Common myeloid progenitor, CD34-positive (primary cell): Measurements from ENCODE around the gene INS.

ENCODE experiments used
- CTCF ChIA-PET: fragments of 350-600 bp; sonication (Branson Sonifier 250); formaldehyde crosslinking; loops from one replicate; lab custom pipeline; 2021; ENCODE audit warnings: antibody characterized with exemption; lab: Charles Lee
- POLR2A ChIA-PET: fragments of 350-600 bp; sonication (Branson Sonifier 250); formaldehyde crosslinking; loops from one replicate; lab custom pipeline; 2021; ENCODE audit warnings: antibody characterized with exemption; lab: Charles Lee
- DNase-seq, 3 donors: peaks; one replicate each; pipeline versions ENCODE4 v3.0.0 to v3.0.0-alpha.2; 2013
- H3K27ac ChIP-seq, 2 experiments: 1 replicate in 1 of 2; 2 replicates in 1 of 2; pipeline ENCODE4 v1.7.0; 2013; ENCODE audit warnings: inconsistent platforms in 2 of 2, low read length in 2 of 2, mild to moderate bottlenecking in 2 of 2, low read depth in 1 of 2, moderate library complexity in 1 of 2; ENCODE audit not compliant: severe bottlenecking in 2 of 2, insufficient read depth in 1 of 2, poor library complexity in 1 of 2
- H3K27me3 ChIP-seq, 5 experiments: replicated peaks in 2 of 5; 1 replicate in 3 of 5; 2 replicates in 2 of 5; pipeline versions ENCODE4 v1.6.1 to v1.7.0; 2013; ENCODE audit warnings: low read length in 4 of 5, mild to moderate bottlenecking in 2 of 5, moderate library complexity in 2 of 5, inconsistent platforms in 1 of 5; ENCODE audit not compliant: insufficient read depth in 5 of 5, control insufficient read depth in 4 of 5
- H3K36me3 ChIP-seq, 4 experiments: 1 replicate in 2 of 4; 2 replicates in 2 of 4; pipeline versions ENCODE4 v1.6.1 to v1.7.0; 2013; ENCODE audit warnings: low read length in 3 of 4, control low read depth in 1 of 4, mild to moderate bottlenecking in 1 of 4; ENCODE audit not compliant: control insufficient read depth in 4 of 4, insufficient read depth in 4 of 4
- H3K4me1 ChIP-seq, 4 experiments: 1 replicate in 3 of 4; 2 replicates in 1 of 4; pipeline versions ENCODE4 v1.6.1 to v1.7.1; 2013; ENCODE audit warnings: low read length in 3 of 4, mild to moderate bottlenecking in 3 of 4, control low read depth in 1 of 4, inconsistent platforms in 1 of 4, moderate library complexity in 1 of 4; ENCODE audit not compliant: control insufficient read depth in 4 of 4, insufficient read depth in 4 of 4; ENCODE audit errors: control extremely low read depth in 1 of 4
- H3K4me3 ChIP-seq, 7 experiments: 1 replicate in 4 of 7; 2 replicates in 3 of 7; pipeline versions ENCODE4 v1.5.1 to v1.7.0; 2013; ENCODE audit warnings: mild to moderate bottlenecking in 7 of 7, low read length in 6 of 7, moderate library complexity in 6 of 7, inconsistent platforms in 2 of 7, low read depth in 2 of 7, control low read depth in 1 of 7; ENCODE audit not compliant: insufficient read depth in 4 of 7, control insufficient read depth in 1 of 7; ENCODE audit errors: extremely low read depth in 1 of 7
- H3K9me3 ChIP-seq, 5 experiments: 1 replicate in 4 of 5; 2 replicates in 1 of 5; pipeline versions ENCODE4 v1.6.1 to v1.7.1; 2013; ENCODE audit warnings: low read length in 4 of 5, mild to moderate bottlenecking in 2 of 5, inconsistent platforms in 1 of 5, low read depth in 1 of 5, moderate library complexity in 1 of 5; ENCODE audit not compliant: control insufficient read depth in 4 of 5, insufficient read depth in 2 of 5; ENCODE audit errors: control extremely low read depth in 1 of 5
- WGBS: methylation state at CpG from one replicate; pipeline ENCODE4 v1.1.5; 2013; ENCODE audit not compliant: insufficient coverage; 5-methylcytosine and 5-hydroxymethylcytosine counted together

INS gene

DNA sequence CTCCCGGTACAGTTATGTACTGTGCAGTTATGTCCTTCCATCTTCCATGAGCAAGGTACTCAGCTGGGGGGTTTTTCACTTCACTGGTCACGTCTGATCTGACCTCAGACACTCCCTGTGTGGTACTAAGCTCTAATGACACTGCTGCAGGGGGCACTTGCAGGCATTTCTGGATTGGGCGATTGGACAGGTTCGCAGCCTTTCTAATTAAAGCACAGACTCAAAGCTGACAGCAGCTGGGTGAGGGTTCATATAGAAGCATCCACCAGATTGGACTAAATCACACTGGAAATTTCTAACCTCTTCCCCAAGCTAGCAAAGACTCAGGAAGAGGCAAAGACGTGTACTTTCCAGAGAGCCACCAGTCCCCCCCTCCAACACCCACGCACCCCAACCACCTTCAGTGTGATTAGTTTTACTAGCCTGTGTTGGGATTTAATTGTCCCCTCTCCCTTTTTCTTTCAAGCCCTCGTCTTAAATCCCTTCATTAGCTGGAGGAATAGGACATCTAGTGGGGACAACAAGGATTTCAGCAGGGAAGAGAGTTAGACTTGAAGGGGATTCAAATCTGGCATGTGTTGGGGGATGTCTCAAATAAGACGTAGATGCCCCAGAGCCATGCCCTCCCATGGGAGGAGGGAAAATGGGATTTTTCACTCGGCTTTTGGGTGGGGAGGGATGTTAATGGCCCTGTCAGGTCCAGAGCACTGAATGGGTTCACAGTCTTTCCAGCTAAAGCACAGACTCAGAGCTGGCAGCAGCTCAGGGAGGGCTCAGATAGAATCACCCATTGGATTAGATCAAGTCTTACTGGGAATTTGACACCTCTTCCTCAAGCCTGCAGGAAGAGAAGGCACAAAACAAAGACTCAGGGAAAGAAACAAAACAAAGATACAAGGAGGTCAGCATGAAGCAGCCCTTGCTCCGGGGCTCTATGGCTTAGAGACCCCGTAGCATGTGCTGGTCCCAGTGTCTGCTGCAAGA is 10.9 kb downstream of the INS start:
- POLR2A ChIA-PET, result no interaction called here
- H3K36me3 ChIP-seq, result no peaks in the 10 kb centered on the region
- peaks cover 0 to 7% (median 2%) of the 10 kb centered on the region in 4 experiments for H3K4me1 ChIP-seq
- no peak overlapping the region for H3K4me3 ChIP-seq
- WGBS, result 57% methylated on average over 8 of the region's 11 CpGs
- no peak overlapping the region for H3K27ac ChIP-seq
- DNase-seq, result peak in 2 of 3 donors; percentile 70 to 76
- H3K27me3 ChIP-seq, result peaks cover 0 to 63% (median 32%) of the 10 kb centered on the region in 5 experiments
- CTCF ChIA-PET, result interaction anchor here (0.7 to 15.3 kb wide), 41 partner anchors 8 to 499 kb away, joined by 3 to 341 read pairs (median 5); partner anchors contain the start of genes LSP1, SYT8 and TNNI2
- no peaks in the 10 kb centered on the region for H3K9me3 ChIP-seq

DNA sequence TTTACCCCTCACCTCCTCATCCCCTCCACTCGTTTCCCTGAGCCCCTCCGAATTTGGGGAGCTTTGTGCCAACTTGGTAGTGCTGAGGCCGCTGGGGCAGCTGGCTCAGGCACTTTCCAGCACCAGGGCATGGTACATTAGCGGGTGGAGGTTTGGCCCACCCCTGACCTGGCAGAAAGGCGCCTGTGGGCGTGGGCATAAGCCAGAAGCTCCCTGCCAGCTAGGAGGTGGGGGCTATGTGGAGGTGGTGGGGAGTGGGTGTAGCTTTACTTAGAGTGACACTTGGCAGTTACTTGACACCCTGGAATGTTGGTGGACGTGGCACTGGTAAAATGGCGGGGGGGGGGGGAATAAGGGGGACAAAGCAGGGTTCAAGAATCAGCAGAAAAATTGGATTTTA is 11.5 kb downstream of the INS start:
- no peak overlapping the region for H3K27ac ChIP-seq
- DNase-seq, result no peak
- ChIA-PET POLR2A (no interaction called here), CTCF (interaction anchor here (0.8 to 15.3 kb wide), 23 partner anchors 7 to 459 kb away, joined by 3 to 341 read pairs (median 6); partner anchors contain the start of genes LSP1, SYT8 and TNNI2)
- H3K27me3 ChIP-seq, result peaks cover 0 to 70% (median 34%) of the 10 kb centered on the region in 5 experiments
- no peaks in the 10 kb centered on the region for H3K36me3 ChIP-seq
- H3K4me1 ChIP-seq, result peaks cover 0 to 7% (median 3%) of the 10 kb centered on the region in 4 experiments
- no peak overlapping the region for H3K4me3 ChIP-seq
- H3K9me3 ChIP-seq, result no peaks in the 10 kb centered on the region
- 73% methylated on average over 6 of the region's 8 CpGs for WGBS

DNA sequence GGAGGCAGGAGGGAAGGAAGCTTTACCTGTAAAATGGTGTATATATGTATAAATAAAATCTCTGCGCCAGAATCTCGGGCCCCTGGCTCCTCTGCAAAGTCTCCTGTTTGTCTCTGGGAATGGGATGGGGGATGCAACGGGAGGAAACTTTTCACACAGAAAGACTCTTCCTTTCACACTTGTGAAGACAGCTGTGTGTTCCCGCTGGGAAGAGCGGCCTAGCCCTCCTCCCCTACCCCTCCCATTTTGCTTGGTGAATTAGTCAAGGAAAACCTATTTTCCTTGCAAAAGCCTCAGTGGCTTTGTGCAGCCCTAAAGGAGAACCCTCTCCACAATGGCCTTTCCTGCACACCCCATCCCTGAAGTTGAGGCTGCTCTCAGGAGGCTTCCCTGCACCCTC is 12.4 kb downstream of the INS start:
- WGBS, result 70% methylated on average over 2 of the region's 5 CpGs
- POLR2A ChIA-PET, result no interaction called here
- Histone ChIP-seq H3K36me3 (no peaks in the 10 kb centered on the region), H3K4me3 (no peak overlapping the region), H3K4me1 (peaks cover 0 to 15% (median 9%) of the 10 kb centered on the region in 4 experiments), H3K9me3 (no peaks in the 10 kb centered on the region), H3K27me3 (peaks cover 0 to 76% (median 38%) of the 10 kb centered on the region in 5 experiments), H3K27ac (no peak overlapping the region)
- CTCF ChIA-PET, result interaction anchor here (0.9 to 15.3 kb wide), 8 partner anchors 112 to 454 kb away, joined by 3 to 341 read pairs (median 16); partner anchors contain the start of gene SYT8
- no peak for DNase-seq

DNA sequence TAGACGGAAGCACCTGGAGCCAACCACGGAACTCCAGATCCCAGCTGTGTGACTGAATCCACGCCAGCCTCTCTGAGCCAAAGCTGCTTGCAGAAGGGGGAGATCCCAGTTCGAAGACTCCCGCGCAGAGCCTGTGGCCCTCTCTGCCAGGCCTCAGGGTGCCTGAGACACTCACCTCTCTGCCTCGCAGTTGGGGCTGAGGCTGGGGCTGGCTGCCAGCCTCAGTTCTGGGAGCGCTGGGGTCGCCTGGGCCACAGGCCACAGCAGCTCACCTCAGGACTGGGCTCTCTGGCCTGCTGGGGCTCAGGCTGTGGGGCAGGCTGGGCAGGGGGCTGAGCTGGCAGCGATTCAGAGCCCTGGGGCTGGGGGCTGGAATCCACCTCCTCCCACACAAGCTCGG is 13.6 kb downstream of the INS start:
- CTCF ChIA-PET, result interaction anchor here (1.0 to 15.3 kb wide), 4 partner anchors 9 to 495 kb away, joined by 3 to 341 read pairs (median 4); no protein-coding TSS in a partner anchor
- no peak for DNase-seq
- Histone ChIP-seq H3K9me3 (no peaks in the 10 kb centered on the region), H3K4me3 (no peak overlapping the region), H3K36me3 (no peaks in the 10 kb centered on the region), H3K27me3 (peaks cover 0 to 88% (median 47%) of the 10 kb centered on the region in 5 experiments), H3K27ac (no peak overlapping the region), H3K4me1 (peaks cover 0 to 15% (median 9%) of the 10 kb centered on the region in 4 experiments)
- WGBS, result 66% methylated on average over 8 of the region's 11 CpGs
- POLR2A ChIA-PET, result no interaction called here

DNA sequence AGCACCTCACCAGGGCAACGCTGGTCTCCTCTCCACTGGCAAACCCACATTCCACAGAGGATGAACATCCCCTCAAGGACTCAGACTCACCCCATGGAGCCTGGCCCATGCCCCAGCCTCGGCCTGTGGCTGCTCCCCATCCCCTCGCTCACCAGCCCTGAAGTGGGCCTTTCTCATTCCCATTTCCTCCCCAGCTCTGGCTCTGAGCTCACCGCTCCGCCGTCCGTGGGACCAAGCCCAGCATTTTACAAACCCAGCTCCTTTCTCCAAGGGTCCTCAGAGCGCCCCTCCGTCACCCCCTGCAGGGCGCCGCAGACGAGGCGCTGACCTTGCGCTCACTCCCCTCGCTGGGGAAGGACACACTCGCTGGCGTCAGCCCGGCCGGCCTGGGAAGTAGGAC is 15.0 kb downstream of the INS start:
- Histone ChIP-seq H3K4me1 (peaks cover 0 to 10% (median 7%) of the 10 kb centered on the region in 4 experiments), H3K36me3 (no peaks in the 10 kb centered on the region), H3K27ac (no peak overlapping the region), H3K27me3 (peaks cover 6 to 100% (median 56%) of the 10 kb centered on the region in 5 experiments), H3K4me3 (no peak overlapping the region), H3K9me3 (no peaks in the 10 kb centered on the region)
- ChIA-PET POLR2A (no interaction called here), CTCF (interaction anchor here (0.8 to 15.3 kb wide), 4 partner anchors 8 to 178 kb away, joined by 3 to 341 read pairs (median 4); no protein-coding TSS in a partner anchor)
- no peak for DNase-seq
- 46% methylated on average over 17 of the region's 19 CpGs for WGBS

DNA sequence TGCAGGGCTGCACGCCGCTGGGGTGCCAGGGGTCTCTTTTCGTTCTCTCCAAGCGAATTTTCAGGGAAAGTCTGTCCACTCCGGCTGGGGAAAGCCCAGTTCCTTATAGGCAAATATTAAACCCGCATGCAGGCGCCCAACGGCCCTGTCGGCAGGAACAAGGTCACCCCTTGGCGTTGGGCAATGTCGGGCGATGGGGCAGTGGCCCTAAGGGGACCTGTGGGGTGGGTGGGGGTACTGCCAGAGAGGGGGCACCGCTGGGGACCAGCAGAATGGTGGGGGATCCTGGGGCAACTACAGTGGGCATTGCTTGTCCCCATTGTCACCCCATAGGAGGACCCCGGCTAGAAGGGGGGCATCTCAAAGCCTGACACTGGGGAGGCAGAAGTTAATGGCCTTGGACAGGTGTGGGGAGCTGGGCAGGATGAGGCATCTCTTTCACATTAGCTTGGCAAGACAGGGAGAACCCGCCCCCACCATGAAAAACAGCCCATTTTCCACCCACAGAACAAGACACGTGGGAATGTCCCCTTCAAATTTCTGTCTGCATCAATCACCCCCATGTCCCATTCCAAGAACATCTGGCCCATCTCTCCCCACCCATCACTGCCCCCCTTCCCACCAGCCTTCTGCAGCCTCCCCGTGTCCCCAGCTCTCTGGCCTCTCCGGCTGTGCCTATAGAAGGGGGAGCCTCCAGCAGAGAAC is 16.3 kb downstream of the INS start:
- POLR2A ChIA-PET, result no interaction called here

More for the DNA sequence above, 16.3 kb downstream of the INS start:
- H3K36me3 ChIP-seq, result no peaks in the 10 kb centered on the region
- DNase-seq, result no peak
- H3K4me3 ChIP-seq, result peak overlapping the region in 1 of 7 experiments; percentile 1
- no peak overlapping the region for H3K27ac ChIP-seq
- H3K4me1 ChIP-seq, result peaks cover 0 to 17% (median 10%) of the 10 kb centered on the region in 4 experiments
- no peaks in the 10 kb centered on the region for H3K9me3 ChIP-seq
- WGBS, result 9% methylated on average over 14 of the region's 18 CpGs
- H3K27me3 ChIP-seq, result peaks cover 8 to 100% (median 57%) of the 10 kb centered on the region in 5 experiments
- CTCF ChIA-PET, result interaction anchor here (1.2 to 15.3 kb wide), 3 partner anchors 10 to 108 kb away, joined by 3 to 341 read pairs (median 3); no protein-coding TSS in a partner anchor
